NB4 (cell line): ENCODE results near the gene MBNL3.
"Not testable (repeated sequence)": the region's sequence is repeated elsewhere in the genome, so short reads cannot be mapped to it uniquely, and the experiment has no call there.

Experiments used
- CTCF ChIP-seq: IDR thresholded peaks from one replicate; pipeline ENCODE4 v1.5.1; 2012; ENCODE audit warnings: low read depth, low read length
- MYC ChIP-seq: IDR thresholded peaks from 2 replicates; pipeline ENCODE4 v1.6.1; 2011; ENCODE audit warnings: low read depth, low read length
- POLR2A ChIP-seq: IDR thresholded peaks from 2 replicates; pipeline ENCODE4 v1.6.1; 2011; ENCODE audit warnings: mild to moderate bottlenecking; ENCODE audit not compliant: insufficient read length; ENCODE audit errors: extremely low read depth

DNA sequence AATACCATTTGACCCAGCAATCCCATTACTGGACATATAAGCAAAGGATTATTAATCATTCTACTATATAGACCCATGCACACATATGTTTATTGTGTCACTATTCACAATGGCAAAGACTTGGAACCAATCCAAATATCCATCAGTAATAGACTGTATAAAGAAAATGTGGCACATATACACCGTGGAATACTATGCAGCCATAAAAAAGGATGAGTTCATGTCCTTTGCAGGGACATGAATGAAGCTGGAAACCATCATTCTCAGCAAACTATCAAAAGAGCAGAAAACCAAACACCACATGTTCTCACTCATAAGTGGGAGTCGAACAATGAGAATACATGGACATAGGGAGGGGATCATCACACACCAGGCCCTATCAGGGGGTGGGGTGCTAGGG lies 161.9 kb downstream of the MBNL3 start:
- TF ChIP-seq CTCF, MYC, POLR2A: not testable (repeated sequence)
